CD4-positive, alpha-beta T cell treated with Interleukin-21 for 1 hour (primary cell): ENCODE data around the gene OR52W1.
A peak's percentile ranks its signal among the peaks of the same experiment; 100 is the strongest.
"Not testable (repeated sequence)": the region's sequence is repeated elsewhere in the genome, so short reads cannot be mapped to it uniquely, and the experiment has no call there.

Experiments used
- DNase-seq: peaks from one replicate; pipeline ENCODE4 v3.0.0-alpha.2; 2020

OR52W1 gene

GRCh38 chr11:6219359-6219758 lies 20.3 kb downstream of the OR52W1 start:
- no peak for DNase-seq

- no peak for DNase-seq
Measured at GRCh38 chr11:6223854-6224253, 24.8 kb downstream of the OR52W1 start.

- no peak for DNase-seq
Measured at GRCh38 chr11:6224421-6224820, 25.4 kb downstream of the OR52W1 start.

- DNase-seq: no peak
Measured at GRCh38 chr11:6225024-6225423, 26.0 kb downstream of the OR52W1 start.

GRCh38 chr11:6225896-6226295 lies 26.9 kb downstream of the OR52W1 start:
- no peak for DNase-seq

- peak; percentile 6 for DNase-seq
Measured at GRCh38 chr11:6228520-6228919, 29.5 kb downstream of the OR52W1 start.

- peak; percentile 30 for DNase-seq
Measured at GRCh38 chr11:6229911-6230310, 30.9 kb downstream of the OR52W1 start.

- DNase-seq: no peak
Measured at GRCh38 chr11:6232899-6233298, 33.9 kb downstream of the OR52W1 start.

GRCh38 chr11:6233984-6234386 lies 35.0 kb downstream of the OR52W1 start:
- no peak for DNase-seq

GRCh38 chr11:6234387-6235107 lies 35.5 kb downstream of the OR52W1 start, which contains the start of gene FHIP1B:
TSS of gene FHIP1B (minus strand) at chr11:6234636. CDS start at chr11:6224516, 10,120 bp downstream.
- peak; percentile 100 for DNase-seq

- DNase-seq: no peak
Measured at GRCh38 chr11:6237266-6237665, 38.2 kb downstream of the OR52W1 start.

GRCh38 chr11:6237761-6238302 lies 38.8 kb downstream of the OR52W1 start:
- DNase-seq: no peak

GRCh38 chr11:6238902-6239301 lies 39.9 kb downstream of the OR52W1 start, which contains the start of gene CNGA4:
TSS of gene CNGA4 (plus strand) at chr11:6239089. CDS start at chr11:6239207, 118 bp downstream.
- DNase-seq: no peak

GRCh38 chr11:6240139-6240538 lies 41.1 kb downstream of the OR52W1 start:
- no peak for DNase-seq

GRCh38 chr11:6240781-6241180 lies 41.8 kb downstream of the OR52W1 start:
- no peak for DNase-seq

- DNase-seq: no peak
Measured at GRCh38 chr11:6241316-6241715, 42.3 kb downstream of the OR52W1 start.

- DNase-seq: no peak
Measured at GRCh38 chr11:6245536-6245935, 46.5 kb downstream of the OR52W1 start.

- DNase-seq: no peak
Measured at GRCh38 chr11:6248248-6248647, 49.2 kb downstream of the OR52W1 start.

GRCh38 chr11:6248897-6249296 lies 49.9 kb downstream of the OR52W1 start:
- DNase-seq: not testable (repeated sequence)
